WERI-Rb-1 (cell line): ENCODE data around the gene PURA.

Source experiments
- DNase-seq: peaks from one replicate; pipeline ENCODE4 v3.0.0-alpha.2; 2020
- H3K27ac ChIP-seq: fragments of 250-450 bp; sonication (Bioruptor Pico); 2 replicates; pipeline ENCODE4 v1.5.1; 2020; ENCODE audit warnings: mild to moderate bottlenecking, moderate library complexity
- H3K27me3 ChIP-seq: fragments of 250-450 bp; sonication (Bioruptor Pico); 2 replicates; pipeline ENCODE4 v1.5.1; 2021; ENCODE audit warnings: mild to moderate bottlenecking, low read depth, moderate library complexity; ENCODE audit not compliant: insufficient read depth, severe bottlenecking
- H3K36me3 ChIP-seq: fragments of 250-450 bp; sonication (Bioruptor Pico); 2 replicates; pipeline ENCODE4 v1.5.1; 2020; ENCODE audit warnings: mild to moderate bottlenecking, moderate library complexity
- H3K4me3 ChIP-seq: 2 replicates; pipeline ENCODE4 v1.5.1; 2011; ENCODE audit warnings: low read depth, mild to moderate bottlenecking, control low read depth, low read length
- H3K9me3 ChIP-seq: fragments of 250-450 bp; sonication (Bioruptor Pico); 2 replicates; pipeline ENCODE4 v1.5.1; 2021; ENCODE audit warnings: mild to moderate bottlenecking, moderate library complexity; ENCODE audit not compliant: severe bottlenecking
- CTCF ChIP-seq: IDR thresholded peaks from 2 replicates; pipeline ENCODE4 v1.5.1; 2011; ENCODE audit warnings: low read depth, mild to moderate bottlenecking, control low read depth, inconsistent platforms, low read length

Gene PURA

DNA sequence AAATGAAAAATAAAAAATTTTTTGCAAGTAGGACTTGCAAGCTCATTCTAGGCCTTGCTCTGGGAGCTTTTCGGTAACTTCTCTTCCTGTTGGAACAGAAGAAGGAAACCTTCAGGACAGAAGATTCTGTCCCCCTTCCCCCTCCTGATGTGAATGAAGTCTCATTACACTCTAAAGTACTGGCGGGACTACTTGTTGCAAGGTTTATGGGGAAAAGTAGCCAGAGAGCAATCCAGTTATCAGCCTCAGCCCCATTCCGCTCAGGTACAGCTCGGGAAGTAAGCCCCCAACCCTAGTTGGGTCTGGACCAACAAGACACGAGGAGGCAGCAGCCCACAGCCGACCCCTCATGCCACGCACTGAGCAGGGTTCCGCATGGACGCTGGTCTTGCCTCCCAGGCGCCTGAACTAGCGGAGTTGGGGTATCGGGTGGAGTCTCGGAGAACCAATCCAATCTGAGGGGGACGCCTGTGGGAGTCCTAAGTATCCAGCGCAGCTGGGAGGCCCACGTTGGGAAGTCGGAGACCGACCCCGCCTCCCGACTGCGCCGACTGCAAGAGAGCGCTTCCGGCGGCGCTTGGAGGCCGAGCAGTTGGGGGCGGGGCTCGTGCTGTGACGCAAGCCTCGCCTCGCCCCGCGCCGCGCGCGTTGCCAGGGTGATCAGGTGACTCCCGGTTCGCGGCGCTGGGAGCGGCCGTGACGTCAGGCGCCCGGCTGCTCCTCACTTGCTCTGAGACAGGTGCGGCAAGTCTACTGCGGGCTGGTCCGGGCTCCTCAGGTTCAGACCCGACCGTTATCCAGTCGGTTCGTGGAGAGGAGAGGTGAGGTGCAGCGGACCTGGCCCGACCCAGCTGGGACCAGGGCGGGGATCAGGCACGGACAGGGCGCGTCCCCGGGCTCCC lies 60.8 kb downstream of the PURA start, which contains the start of gene CYSTM1:
TSS of gene CYSTM1 (plus strand) at position 724 of the 902 bp plus-strand sequence. CDS start 19,278 bp downstream, outside the sequence.
- H3K36me3 ChIP-seq, result peaks cover 4% of the 10 kb centered on the region
- peak; percentile 97 for DNase-seq
- no peaks in the 10 kb centered on the region for H3K9me3 ChIP-seq
- H3K27me3 ChIP-seq, result no peaks in the 10 kb centered on the region
- peak within 1 kb of the TSS; percentile 82 for H3K27ac ChIP-seq
- peak within 1 kb of the TSS; percentile 88 for H3K4me3 ChIP-seq
- TF ChIP-seq CTCF, result no peak
